Fibroblast of lung (primary cell): Measurements from ENCODE around the gene CC2D2A. TPM values are rescaled to one million over a fixed set of nuclear protein-coding genes. Genes with fewer than 3 reads are reported as not detected.

Experiments
- DNase-seq, 2 donors: peaks; one replicate each; pipeline versions ENCODE4 v3.0.0 to v3.0.0-alpha.2; 2010; ENCODE audit warnings: low read depth in 2 of 2
- H2AFZ ChIP-seq: 2 replicates; pipeline ENCODE4 v1.5.1; 2012; ENCODE audit warnings: low read length, control low read depth, inconsistent platforms
- H3K27ac ChIP-seq: 2 replicates; pipeline ENCODE4 v1.5.1; 2011; ENCODE audit warnings: low read length, control low read depth; ENCODE audit not compliant: insufficient read depth
- H3K27me3 ChIP-seq: 2 replicates; pipeline ENCODE4 v1.5.1; 2011; ENCODE audit warnings: mild to moderate bottlenecking, low read length; ENCODE audit not compliant: control insufficient read depth, insufficient read depth
- H3K36me3 ChIP-seq: 2 replicates; pipeline ENCODE4 v1.5.1; 2011; ENCODE audit warnings: low read length; ENCODE audit not compliant: control insufficient read depth, insufficient read depth
- H3K4me1 ChIP-seq: 2 replicates; pipeline ENCODE4 v1.5.1; 2011; ENCODE audit warnings: low read length; ENCODE audit not compliant: control insufficient read depth, insufficient read depth; ENCODE audit errors: extremely low read depth
- H3K4me2 ChIP-seq: 2 replicates; pipeline ENCODE4 v1.5.1; 2011; ENCODE audit warnings: low read length, control low read depth; ENCODE audit not compliant: insufficient read depth; ENCODE audit errors: extremely low read depth
- H3K4me3 ChIP-seq, 4 experiments: fragments of 200-600 bp in 1 of 4; sonication (generic) in 1 of 4; replicated peaks in 1 of 4; 2 replicates each; pipeline ENCODE4 v1.5.1; 2011 to 2016; ENCODE audit warnings: low read length in 4 of 4, low read depth in 3 of 4, mild to moderate bottlenecking in 3 of 4, control low read depth in 2 of 4, inconsistent platforms in 1 of 4, mixed read lengths in 1 of 4; ENCODE audit not compliant: insufficient read depth in 1 of 4; ENCODE audit errors: control extremely low read depth in 1 of 4
- H3K79me2 ChIP-seq: 2 replicates; pipeline ENCODE4 v1.5.1; 2012; ENCODE audit warnings: mild to moderate bottlenecking, low read length, inconsistent platforms; ENCODE audit not compliant: control insufficient read depth, insufficient read depth
- H3K9ac ChIP-seq: 2 replicates; pipeline ENCODE4 v1.5.1; 2011; ENCODE audit warnings: mild to moderate bottlenecking, low read length, control low read depth; ENCODE audit not compliant: insufficient read depth
- H3K9me3 ChIP-seq: 2 replicates; pipeline ENCODE4 v1.5.1; 2012; ENCODE audit warnings: low read depth, low read length; ENCODE audit not compliant: control insufficient read depth, insufficient read depth
- H4K20me1 ChIP-seq: 2 replicates; pipeline ENCODE4 v1.5.1; 2011; ENCODE audit warnings: low read length; ENCODE audit not compliant: control insufficient read depth, insufficient read depth; ENCODE audit errors: extremely low read depth
- EZH2 ChIP-seq: IDR thresholded peaks from 2 replicates; pipeline ENCODE4 v1.5.1; 2012; ENCODE audit warnings: low read length, control low read depth, mild to moderate bottlenecking; ENCODE audit errors: missing control alignments
- polyA plus RNA-seq, 2 donors: library from polyadenylated mRNA; depleted of rRNA in 1 of 2; stranded (reverse) in 1 of 2; unstranded in 1 of 2; fragments of >200 nt; gene quantifications; 2 replicates each; pipeline ENCODE4 v1.2.1, GENCODE V29; 2011 to 2012; ENCODE audit warnings: missing spikeins in 1 of 2
- total RNA-seq: library from RNA; depleted of rRNA; stranded (reverse); fragments of >200 nt; gene quantifications from 2 replicates; pipeline ENCODE4 v1.2.1, GENCODE V29; 2014
- TF ChIP-seq, protein P1 (sequence below), 2 donors: IDR thresholded peaks in 1 of 2; conservative IDR thresholded peaks in 1 of 2; 1 replicate in 1 of 2; 2 replicates in 1 of 2; pipeline ENCODE4 v1.5.1; 2011 to 2012; ENCODE audit warnings: low read length in 2 of 2, control low read depth in 1 of 2, inconsistent platforms in 1 of 2, low read depth in 1 of 2, mild to moderate bottlenecking in 1 of 2

Gene CC2D2A
- total and polyA plus RNA-seq, 2 donors (not counting 1 experiment from before 2014, with no cell fraction given): 30.9 to 41.6 TPM

GRCh38 chr4:15585331-15585730 is 115.6 kb downstream of the CC2D2A start:
- Histone ChIP-seq H2AFZ (no peak overlapping the region), H3K9ac (no peak overlapping the region), H3K4me1 (no peaks in the 10 kb centered on the region), H3K4me3 (no peak overlapping the region), H3K36me3 (no peaks in the 10 kb centered on the region), H3K27me3 (no peaks in the 10 kb centered on the region), H3K27ac (no peak overlapping the region), H3K9me3 (no peaks in the 10 kb centered on the region), H3K79me2 (no peaks in the 10 kb centered on the region), H3K4me2 (no peak overlapping the region), H4K20me1 (no peaks in the 10 kb centered on the region)
- DNase-seq: no peak
- TF ChIP-seq EZH2: no peak
- TF ChIP-seq, protein P1, sequence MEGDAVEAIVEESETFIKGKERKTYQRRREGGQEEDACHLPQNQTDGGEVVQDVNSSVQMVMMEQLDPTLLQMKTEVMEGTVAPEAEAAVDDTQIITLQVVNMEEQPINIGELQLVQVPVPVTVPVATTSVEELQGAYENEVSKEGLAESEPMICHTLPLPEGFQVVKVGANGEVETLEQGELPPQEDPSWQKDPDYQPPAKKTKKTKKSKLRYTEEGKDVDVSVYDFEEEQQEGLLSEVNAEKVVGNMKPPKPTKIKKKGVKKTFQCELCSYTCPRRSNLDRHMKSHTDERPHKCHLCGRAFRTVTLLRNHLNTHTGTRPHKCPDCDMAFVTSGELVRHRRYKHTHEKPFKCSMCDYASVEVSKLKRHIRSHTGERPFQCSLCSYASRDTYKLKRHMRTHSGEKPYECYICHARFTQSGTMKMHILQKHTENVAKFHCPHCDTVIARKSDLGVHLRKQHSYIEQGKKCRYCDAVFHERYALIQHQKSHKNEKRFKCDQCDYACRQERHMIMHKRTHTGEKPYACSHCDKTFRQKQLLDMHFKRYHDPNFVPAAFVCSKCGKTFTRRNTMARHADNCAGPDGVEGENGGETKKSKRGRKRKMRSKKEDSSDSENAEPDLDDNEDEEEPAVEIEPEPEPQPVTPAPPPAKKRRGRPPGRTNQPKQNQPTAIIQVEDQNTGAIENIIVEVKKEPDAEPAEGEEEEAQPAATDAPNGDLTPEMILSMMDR (conservative IDR thresholded peaks at IDR 0.05 in 1 of 2, IDR thresholded peaks at IDR 0.05 in 1 of 2; ENCODE audit: low read depth in 1 of 2, low read length in 2 of 2): no peak

DNA sequence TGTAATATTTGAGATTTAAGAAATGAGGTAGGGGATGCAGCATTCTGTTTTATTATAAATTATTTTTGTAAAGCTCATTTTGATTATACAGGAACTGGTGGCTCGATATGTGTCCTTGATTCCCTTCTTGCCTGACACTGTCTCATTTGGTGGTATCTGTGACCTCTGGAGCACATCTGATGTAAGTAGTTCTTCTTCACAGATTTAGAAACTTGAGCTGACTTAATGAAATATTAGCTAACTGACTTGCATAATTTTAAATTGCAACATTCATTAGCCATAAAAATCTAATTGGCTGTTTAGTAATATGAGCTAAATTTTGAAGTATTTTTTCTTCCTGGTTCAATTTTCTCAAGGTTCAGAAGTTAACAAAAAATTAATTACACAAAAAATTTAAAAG is 116.4 kb downstream of the CC2D2A start:
- H3K36me3 ChIP-seq: no peaks in the 10 kb centered on the region
- H2AFZ ChIP-seq: no peak overlapping the region
- H4K20me1 ChIP-seq: no peaks in the 10 kb centered on the region
- TF ChIP-seq, protein P1 (conservative IDR thresholded peaks at IDR 0.05 in 1 of 2, IDR thresholded peaks at IDR 0.05 in 1 of 2; ENCODE audit: low read depth in 1 of 2, low read length in 2 of 2): no peak
- TF ChIP-seq EZH2: no peak
- H3K9me3 ChIP-seq: no peaks in the 10 kb centered on the region
- no peak overlapping the region for H3K27ac ChIP-seq
- H3K4me1 ChIP-seq: no peaks in the 10 kb centered on the region
- no peak overlapping the region for H3K9ac ChIP-seq
- no peak overlapping the region for H3K4me2 ChIP-seq
- H3K79me2 ChIP-seq: no peaks in the 10 kb centered on the region
- DNase-seq: peak in 1 of 2 donors; percentile 37
- H3K4me3 ChIP-seq: no peak overlapping the region
- H3K27me3 ChIP-seq: no peaks in the 10 kb centered on the region

DNA sequence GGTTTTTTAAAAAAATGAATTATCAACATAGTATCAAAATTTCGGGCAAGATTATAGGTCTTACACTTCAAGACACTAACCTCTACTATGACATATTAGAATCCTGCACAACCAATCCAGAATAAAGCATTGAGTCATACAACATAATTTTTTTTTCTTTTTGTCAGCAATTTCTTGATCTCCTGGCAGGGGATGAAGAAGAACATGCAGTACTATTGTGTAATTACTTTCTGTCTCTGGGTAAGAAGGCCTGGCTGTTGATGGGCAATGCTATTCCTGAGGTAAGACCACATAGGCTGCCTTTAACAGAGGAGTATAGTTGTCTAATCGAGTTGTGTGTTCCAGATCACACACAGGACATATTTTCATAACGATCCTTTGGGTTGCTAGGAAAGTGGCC is 118.0 kb downstream of the CC2D2A start:
- no peaks in the 10 kb centered on the region for H4K20me1 ChIP-seq
- H3K4me2 ChIP-seq: no peak overlapping the region
- no peaks in the 10 kb centered on the region for H3K36me3 ChIP-seq
- TF ChIP-seq, protein P1 (conservative IDR thresholded peaks at IDR 0.05 in 1 of 2, IDR thresholded peaks at IDR 0.05 in 1 of 2; ENCODE audit: low read depth in 1 of 2, low read length in 2 of 2): no peak
- peak in 1 of 2 donors; percentile 70 for DNase-seq
- no peak overlapping the region for H2AFZ ChIP-seq
- no peaks in the 10 kb centered on the region for H3K27me3 ChIP-seq
- no peaks in the 10 kb centered on the region for H3K4me1 ChIP-seq
- no peak overlapping the region for H3K4me3 ChIP-seq
- no peaks in the 10 kb centered on the region for H3K79me2 ChIP-seq
- no peak overlapping the region for H3K9ac ChIP-seq
- H3K27ac ChIP-seq: no peak overlapping the region
- H3K9me3 ChIP-seq: no peaks in the 10 kb centered on the region
